Cardiac muscle cell (in vitro differentiated cells and primary cell): ENCODE measurements around the gene CNTNAP2. TPM values are rescaled to one million over a fixed set of nuclear protein-coding genes. Genes with fewer than 3 reads are reported as not detected.

ENCODE experiments used
- DNase-seq, 2 donors: peaks; one replicate each; pipeline versions ENCODE4 v3.0.0 to v3.0.0-alpha.2; 2010 to 2017; ENCODE audit warnings: low read depth in 1 of 2, low spot score in 1 of 2
- H3K27ac ChIP-seq: fragments of 200-600 bp; sonication (generic); 2 replicates; pipeline ENCODE4 v1.5.1; 2016
- H3K27me3 ChIP-seq: fragments of 200-600 bp; sonication (generic); 2 replicates; pipeline ENCODE4 v1.6.0; 2016; ENCODE audit warnings: control low read depth
- H3K36me3 ChIP-seq: fragments of 200-600 bp; sonication (generic); 2 replicates; pipeline ENCODE4 v1.5.1; 2016; ENCODE audit warnings: control low read depth
- H3K4me1 ChIP-seq: fragments of 200-600 bp; sonication (generic); 2 replicates; pipeline ENCODE4 v1.8.1; 2017; ENCODE audit warnings: low read depth, mild to moderate bottlenecking, mixed run types
- H3K4me3 ChIP-seq: fragments of 200-600 bp; sonication (generic); 2 replicates; pipeline ENCODE4 v1.5.1; 2016; ENCODE audit warnings: mild to moderate bottlenecking
- H3K9me3 ChIP-seq: fragments of 200-600 bp; sonication (generic); 2 replicates; pipeline ENCODE4 v1.5.1; 2017; ENCODE audit warnings: low read depth, mild to moderate bottlenecking, control low read depth
- polyA plus RNA-seq: library from polyadenylated mRNA; unstranded; fragments of >200 nt; fragmentation: Nextera tagmentation; extraction: Ambion mirVana; gene quantifications from 2 replicates; pipeline ENCODE4 v1.2.1, GENCODE V29; 2016
- total RNA-seq: library from RNA; depleted of rRNA; stranded (reverse); fragments of >200 nt; gene quantifications from 2 replicates; pipeline ENCODE4 v1.2.3, GENCODE V29; 2016
- TF ChIP-seq, protein P1 (sequence below): IDR thresholded peaks from 2 replicates; pipeline ENCODE4 v1.5.1; 2012; ENCODE audit warnings: low read depth, mild to moderate bottlenecking, low read length

Gene CNTNAP2
- total and polyA plus RNA-seq, 2 experiments from 2014 or later = 4.8 to 5.1 TPM

DNA sequence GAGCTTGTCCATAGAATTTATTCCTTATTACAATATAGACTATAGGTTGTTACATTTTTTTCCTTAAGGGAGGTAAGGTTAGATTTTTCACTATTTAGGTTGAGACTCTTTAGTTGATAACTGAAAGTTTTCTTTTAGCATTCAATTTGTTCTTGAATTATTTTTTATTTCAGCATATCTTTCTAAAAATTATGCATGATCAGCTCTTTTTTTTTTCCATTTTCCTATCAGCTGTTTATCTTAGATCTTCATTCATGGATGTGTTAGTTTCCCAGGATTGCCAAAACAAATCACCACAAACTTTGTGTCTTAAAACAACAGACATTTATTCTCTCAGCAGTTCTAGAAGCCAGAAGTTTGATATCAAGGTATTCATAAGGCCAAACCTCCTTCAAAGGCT lies 1558.1 kb downstream of the CNTNAP2 start:
- Histone ChIP-seq H3K27ac (no peak overlapping the region), H3K4me3 (no peak overlapping the region), H3K36me3 (no peaks in the 10 kb centered on the region), H3K27me3 (no peaks in the 10 kb centered on the region), H3K4me1 (no peaks in the 10 kb centered on the region), H3K9me3 (no peaks in the 10 kb centered on the region)
- DNase-seq = no peak
- TF ChIP-seq, protein P1, sequence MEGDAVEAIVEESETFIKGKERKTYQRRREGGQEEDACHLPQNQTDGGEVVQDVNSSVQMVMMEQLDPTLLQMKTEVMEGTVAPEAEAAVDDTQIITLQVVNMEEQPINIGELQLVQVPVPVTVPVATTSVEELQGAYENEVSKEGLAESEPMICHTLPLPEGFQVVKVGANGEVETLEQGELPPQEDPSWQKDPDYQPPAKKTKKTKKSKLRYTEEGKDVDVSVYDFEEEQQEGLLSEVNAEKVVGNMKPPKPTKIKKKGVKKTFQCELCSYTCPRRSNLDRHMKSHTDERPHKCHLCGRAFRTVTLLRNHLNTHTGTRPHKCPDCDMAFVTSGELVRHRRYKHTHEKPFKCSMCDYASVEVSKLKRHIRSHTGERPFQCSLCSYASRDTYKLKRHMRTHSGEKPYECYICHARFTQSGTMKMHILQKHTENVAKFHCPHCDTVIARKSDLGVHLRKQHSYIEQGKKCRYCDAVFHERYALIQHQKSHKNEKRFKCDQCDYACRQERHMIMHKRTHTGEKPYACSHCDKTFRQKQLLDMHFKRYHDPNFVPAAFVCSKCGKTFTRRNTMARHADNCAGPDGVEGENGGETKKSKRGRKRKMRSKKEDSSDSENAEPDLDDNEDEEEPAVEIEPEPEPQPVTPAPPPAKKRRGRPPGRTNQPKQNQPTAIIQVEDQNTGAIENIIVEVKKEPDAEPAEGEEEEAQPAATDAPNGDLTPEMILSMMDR = no peak

DNA sequence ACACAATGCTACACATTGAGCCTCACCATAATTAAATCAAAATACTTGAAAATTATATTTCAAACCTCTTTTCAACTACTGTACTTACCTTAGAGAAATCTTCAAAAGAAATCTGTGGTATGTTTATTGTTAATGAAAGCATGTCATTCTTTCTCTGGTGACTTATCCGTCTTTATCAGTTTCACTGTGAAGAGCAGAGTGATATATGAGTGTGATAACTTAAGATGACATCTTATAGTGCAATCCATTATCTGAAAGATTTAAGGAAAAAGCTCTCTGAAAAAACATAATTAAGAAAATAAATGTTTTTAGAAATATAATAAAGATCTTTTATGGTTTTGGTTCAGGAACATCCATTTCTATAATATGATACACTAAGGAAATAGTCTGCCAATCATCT lies 1562.3 kb downstream of the CNTNAP2 start:
- no peak overlapping the region for H3K27ac ChIP-seq
- TF ChIP-seq, protein P1 = no peak
- H3K9me3 ChIP-seq = no peaks in the 10 kb centered on the region
- DNase-seq = no peak
- H3K36me3 ChIP-seq = no peaks in the 10 kb centered on the region
- H3K27me3 ChIP-seq = no peaks in the 10 kb centered on the region
- H3K4me3 ChIP-seq = no peak overlapping the region
- no peaks in the 10 kb centered on the region for H3K4me1 ChIP-seq

DNA sequence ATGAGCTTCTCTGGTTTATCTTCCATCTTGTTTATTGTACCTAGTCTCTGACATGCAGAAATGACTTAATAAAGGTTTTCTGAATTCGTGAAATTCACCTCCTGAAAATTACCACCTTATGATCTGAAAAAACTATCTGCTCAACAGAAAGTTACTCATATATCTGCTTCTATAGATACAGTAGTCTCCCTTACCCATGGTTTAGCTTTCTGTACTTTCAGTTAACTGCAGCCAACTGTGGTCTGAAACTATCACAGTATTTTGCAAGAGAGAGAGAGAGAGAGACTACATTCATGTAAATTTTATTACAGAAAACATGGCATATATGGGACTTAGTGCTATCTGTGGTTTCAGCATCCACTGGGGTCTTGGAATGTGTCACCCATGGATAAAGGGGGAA lies 1564.9 kb downstream of the CNTNAP2 start:
- H3K9me3 ChIP-seq = no peaks in the 10 kb centered on the region
- H3K4me3 ChIP-seq = no peak overlapping the region
- H3K4me1 ChIP-seq = no peaks in the 10 kb centered on the region
- no peak overlapping the region for H3K27ac ChIP-seq
- no peak for DNase-seq
- no peaks in the 10 kb centered on the region for H3K36me3 ChIP-seq
- TF ChIP-seq, protein P1 = no peak
- H3K27me3 ChIP-seq = no peaks in the 10 kb centered on the region

DNA sequence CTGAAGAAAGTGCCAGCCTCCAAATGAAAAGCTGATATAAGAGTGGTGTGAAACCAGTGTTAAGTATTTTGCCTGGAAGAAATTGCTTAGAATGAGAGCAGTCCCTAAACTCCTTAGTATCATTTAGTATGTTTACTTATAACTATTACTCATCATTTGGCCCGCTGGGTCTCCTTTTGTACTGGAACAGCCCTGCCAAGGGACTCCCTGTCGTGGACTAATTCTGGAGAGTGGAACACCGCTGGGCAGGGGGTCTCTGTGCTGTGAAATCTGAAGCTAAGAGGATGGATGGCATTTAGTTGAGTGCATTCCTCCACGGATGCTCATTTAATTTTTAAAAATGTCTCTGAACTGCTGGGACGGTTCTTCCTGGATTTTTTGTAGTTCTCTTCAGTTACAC lies 1584.1 kb downstream of the CNTNAP2 start:
- no peak for DNase-seq
- H3K9me3 ChIP-seq = no peaks in the 10 kb centered on the region
- H3K4me3 ChIP-seq = no peak overlapping the region
- TF ChIP-seq, protein P1 = no peak
- no peaks in the 10 kb centered on the region for H3K4me1 ChIP-seq
- H3K36me3 ChIP-seq = no peaks in the 10 kb centered on the region
- no peak overlapping the region for H3K27ac ChIP-seq
- H3K27me3 ChIP-seq = no peaks in the 10 kb centered on the region

DNA sequence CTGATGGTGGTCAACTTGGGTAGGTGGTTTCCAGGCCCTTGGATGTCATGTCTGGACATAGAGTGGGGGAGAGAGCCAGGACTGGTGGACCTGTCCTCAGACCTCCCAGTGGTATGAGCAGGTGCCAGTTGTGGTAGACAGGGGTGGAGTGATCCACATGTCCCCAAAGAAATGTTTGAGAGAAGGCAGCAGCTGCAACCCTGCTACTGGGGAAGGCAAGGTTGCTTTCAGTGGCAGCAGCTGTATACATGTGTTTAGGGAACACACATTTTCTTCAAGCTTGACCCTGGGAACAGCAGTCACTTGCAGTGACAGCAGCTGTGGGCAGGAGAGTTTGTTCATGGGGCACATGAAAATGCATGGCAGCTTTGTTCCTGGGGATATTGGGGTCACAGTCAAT lies 1591.3 kb downstream of the CNTNAP2 start:
- Histone ChIP-seq H3K4me1 (no peaks in the 10 kb centered on the region), H3K27ac (no peak overlapping the region), H3K4me3 (no peak overlapping the region), H3K36me3 (no peaks in the 10 kb centered on the region), H3K27me3 (no peaks in the 10 kb centered on the region), H3K9me3 (no peaks in the 10 kb centered on the region)
- TF ChIP-seq, protein P1 = no peak
- no peak for DNase-seq

DNA sequence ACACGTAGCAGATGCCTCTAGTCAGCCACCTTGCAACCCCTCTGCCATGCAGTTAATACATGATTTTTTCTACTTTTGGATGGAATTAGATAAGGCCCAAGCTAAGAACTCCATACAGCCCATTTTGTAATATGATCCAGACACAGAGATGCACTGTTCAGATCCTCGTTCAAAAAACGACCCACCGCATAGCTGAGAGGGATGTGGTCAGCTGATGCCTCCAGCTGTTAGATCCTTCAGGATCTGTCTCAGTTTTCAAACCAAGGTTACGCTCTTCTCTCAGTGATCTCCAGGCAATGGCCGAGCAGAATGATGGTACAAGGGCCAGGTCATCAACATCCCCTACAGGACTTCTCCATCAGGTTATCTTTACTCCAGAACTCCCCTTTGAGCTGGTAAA lies 1592.3 kb downstream of the CNTNAP2 start:
- Histone ChIP-seq H3K27me3 (no peaks in the 10 kb centered on the region), H3K36me3 (no peaks in the 10 kb centered on the region), H3K4me3 (no peak overlapping the region), H3K4me1 (no peaks in the 10 kb centered on the region), H3K27ac (no peak overlapping the region), H3K9me3 (no peaks in the 10 kb centered on the region)
- DNase-seq = no peak
- TF ChIP-seq, protein P1 = no peak
